Osteocyte (in vitro differentiated cells): ENCODE measurements around the gene HEATR3. TPM values are rescaled to one million over a fixed set of nuclear protein-coding genes. Genes with fewer than 3 reads are reported as not detected.
A peak's percentile ranks its signal among the peaks of the same experiment; 100 is the strongest.

Experiments used
- DNase-seq: peaks from one replicate; pipeline ENCODE4 v3.0.0; 2021; ENCODE audit warnings: mixed read lengths; ENCODE audit not compliant: unreplicated experiment; ENCODE audit errors: extremely low spot score
- H3K27ac Mint-ChIP-seq: one replicate; pipeline ENCODE4 v1.8.0; 2021; ENCODE audit warnings: mild to moderate bottlenecking, mixed read lengths; ENCODE audit not compliant: unreplicated experiment
- H3K27me3 Mint-ChIP-seq: one replicate; pipeline ENCODE4 v1.8.0; 2021; ENCODE audit warnings: mixed read lengths; ENCODE audit not compliant: unreplicated experiment
- H3K36me3 Mint-ChIP-seq: one replicate; pipeline ENCODE4 v1.8.0; 2021; ENCODE audit warnings: mixed read lengths; ENCODE audit not compliant: unreplicated experiment
- H3K4me1 Mint-ChIP-seq: one replicate; pipeline ENCODE4 v1.8.0; 2021; ENCODE audit warnings: mixed read lengths; ENCODE audit not compliant: unreplicated experiment
- H3K4me3 Mint-ChIP-seq: one replicate; pipeline ENCODE4 v1.8.0; 2021; ENCODE audit warnings: mild to moderate bottlenecking, moderate library complexity, mixed read lengths; ENCODE audit not compliant: unreplicated experiment
- H3K9me3 Mint-ChIP-seq: one replicate; pipeline ENCODE4 v1.8.0; 2021; ENCODE audit warnings: mixed read lengths; ENCODE audit not compliant: unreplicated experiment
- long read RNA-seq: library from polyadenylated mRNA; unstranded; transcript quantifications from one replicate; pipeline ENCODE4 v2.0.0, GENCODE V29; 2021
- total RNA-seq: library from RNA; stranded (reverse); gene quantifications from 2 replicates; pipeline ENCODE4 v1.2.1, GENCODE V29; 2021
- TF ChIP-seq, protein P1 (sequence below): fragments of 200-600 bp; sonication (generic); IDR thresholded peaks from 2 replicates; pipeline ENCODE4 v1.5.0; 2021; ENCODE audit warnings: antibody characterized with exemption, mild to moderate bottlenecking, moderate library complexity

Gene HEATR3, protein sequence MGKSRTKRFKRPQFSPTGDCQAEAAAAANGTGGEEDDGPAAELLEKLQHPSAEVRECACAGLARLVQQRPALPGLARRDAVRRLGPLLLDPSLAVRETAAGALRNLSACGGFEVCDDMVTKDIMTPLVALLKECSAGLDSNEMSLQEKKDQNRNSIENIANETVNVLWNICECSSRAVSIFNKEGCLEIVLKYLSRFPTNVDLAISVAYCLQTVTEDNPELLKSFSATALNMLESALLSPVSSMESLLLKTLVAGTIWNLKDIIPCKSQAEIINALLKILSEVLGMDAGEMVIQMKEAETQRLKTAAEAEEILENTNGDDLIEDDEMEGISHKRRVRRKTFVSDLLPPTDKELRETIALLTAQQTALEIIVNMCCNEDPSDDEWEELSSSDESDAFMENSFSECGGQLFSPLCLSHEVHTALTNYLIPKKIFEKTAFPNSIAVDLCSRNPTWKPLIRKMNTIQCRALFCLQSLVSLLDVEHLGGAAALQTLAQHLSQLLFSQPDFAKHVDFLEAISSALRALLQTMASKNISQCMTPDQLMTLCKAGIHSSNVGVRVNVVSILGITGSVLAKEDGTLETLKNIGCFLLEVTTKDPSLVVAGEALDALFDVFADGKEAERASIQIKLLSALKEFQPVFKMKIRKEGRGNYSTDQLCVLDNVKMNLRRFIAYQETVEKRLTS
- 19.4 and 20.3 TPM in 2 replicates for total RNA-seq
- long read RNA-seq, partial matches to known transcripts: 3 of 8 reads
- long read RNA-seq, other reads (novel, unspliced or antisense): 5 of 8 reads

DNA sequence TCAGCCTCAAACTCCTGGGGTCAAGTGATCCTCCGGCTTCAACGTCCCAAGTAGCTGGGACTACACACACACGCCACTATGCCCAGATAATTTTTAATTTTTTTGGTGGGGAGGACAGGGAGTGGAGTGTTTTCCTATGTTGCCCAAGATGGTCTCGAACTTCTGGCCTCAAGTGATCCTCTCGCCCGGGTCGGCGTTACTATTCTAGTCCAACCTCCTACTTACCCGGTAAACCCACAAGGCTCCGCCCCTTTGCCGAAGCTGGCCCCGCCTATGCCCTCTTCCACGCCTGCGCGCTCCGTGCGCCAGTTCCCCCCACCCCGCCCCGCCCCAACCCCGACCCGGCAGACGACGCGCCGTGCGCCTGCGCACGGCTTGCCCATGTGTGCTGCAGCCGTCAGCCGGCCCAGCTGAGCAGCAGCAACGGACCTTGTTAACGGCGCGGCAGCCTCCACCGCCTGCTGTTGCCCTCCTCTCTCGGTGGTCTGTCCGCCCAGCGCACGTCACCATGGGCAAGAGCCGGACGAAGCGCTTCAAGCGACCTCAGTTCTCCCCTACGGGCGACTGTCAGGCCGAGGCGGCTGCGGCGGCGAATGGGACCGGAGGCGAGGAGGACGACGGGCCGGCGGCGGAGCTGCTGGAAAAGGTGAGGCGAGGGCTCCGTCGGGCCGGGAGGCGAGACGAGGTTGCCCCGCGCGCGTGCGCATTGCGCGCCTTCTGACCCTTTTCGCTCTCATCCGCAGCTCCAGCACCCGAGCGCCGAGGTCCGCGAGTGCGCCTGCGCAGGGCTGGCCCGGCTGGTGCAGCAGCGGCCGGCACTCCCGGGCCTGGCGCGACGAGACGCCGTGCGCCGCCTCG, at the start of gene HEATR3:
Gene HEATR3, plus strand, starts transcription at position 347 of the 858 bp plus-strand sequence. Its CDS starts 162 bp downstream, at position 509.
- H3K4me1 Mint-ChIP-seq: peaks cover 29% of the 10 kb centered on the region
- H3K9me3 Mint-ChIP-seq: no peaks in the 10 kb centered on the region
- peak within 1 kb of the TSS; percentile 91 for H3K27ac Mint-ChIP-seq
- DNase-seq: peak; percentile 98
- TF ChIP-seq, protein P1, sequence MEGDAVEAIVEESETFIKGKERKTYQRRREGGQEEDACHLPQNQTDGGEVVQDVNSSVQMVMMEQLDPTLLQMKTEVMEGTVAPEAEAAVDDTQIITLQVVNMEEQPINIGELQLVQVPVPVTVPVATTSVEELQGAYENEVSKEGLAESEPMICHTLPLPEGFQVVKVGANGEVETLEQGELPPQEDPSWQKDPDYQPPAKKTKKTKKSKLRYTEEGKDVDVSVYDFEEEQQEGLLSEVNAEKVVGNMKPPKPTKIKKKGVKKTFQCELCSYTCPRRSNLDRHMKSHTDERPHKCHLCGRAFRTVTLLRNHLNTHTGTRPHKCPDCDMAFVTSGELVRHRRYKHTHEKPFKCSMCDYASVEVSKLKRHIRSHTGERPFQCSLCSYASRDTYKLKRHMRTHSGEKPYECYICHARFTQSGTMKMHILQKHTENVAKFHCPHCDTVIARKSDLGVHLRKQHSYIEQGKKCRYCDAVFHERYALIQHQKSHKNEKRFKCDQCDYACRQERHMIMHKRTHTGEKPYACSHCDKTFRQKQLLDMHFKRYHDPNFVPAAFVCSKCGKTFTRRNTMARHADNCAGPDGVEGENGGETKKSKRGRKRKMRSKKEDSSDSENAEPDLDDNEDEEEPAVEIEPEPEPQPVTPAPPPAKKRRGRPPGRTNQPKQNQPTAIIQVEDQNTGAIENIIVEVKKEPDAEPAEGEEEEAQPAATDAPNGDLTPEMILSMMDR: no peak
- H3K4me3 Mint-ChIP-seq: peak within 1 kb of the TSS; percentile 88
- peaks cover 7% of the 10 kb centered on the region for H3K36me3 Mint-ChIP-seq
- H3K27me3 Mint-ChIP-seq: no peaks in the 10 kb centered on the region

DNA sequence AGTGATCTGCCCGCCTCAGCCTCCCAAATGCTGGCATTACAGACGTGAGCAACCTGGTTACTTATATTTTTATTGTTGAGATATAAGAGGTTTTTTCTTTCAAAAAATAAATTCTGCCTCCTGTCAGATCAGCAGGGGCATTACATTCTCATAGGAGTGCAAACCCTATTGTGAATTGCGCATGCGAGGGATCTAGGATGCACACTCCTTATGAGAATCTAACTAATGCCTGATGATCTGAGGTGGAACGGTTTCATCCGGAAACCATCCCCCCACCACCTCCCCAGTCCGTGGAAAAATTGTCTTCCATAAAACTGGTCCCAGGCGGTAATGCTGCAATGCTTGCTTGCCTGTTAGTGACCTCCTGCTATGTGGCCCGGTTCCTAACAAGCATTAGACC, 48.2 kb upstream of the HEATR3 start:
- Mint-ChIP-seq H3K4me3 (no peak overlapping the region), H3K27me3 (peaks cover 25% of the 10 kb centered on the region), H3K4me1 (no peaks in the 10 kb centered on the region), H3K9me3 (no peaks in the 10 kb centered on the region), H3K36me3 (no peaks in the 10 kb centered on the region), H3K27ac (no peak overlapping the region)
- TF ChIP-seq, protein P1: no peak
- DNase-seq: no peak

DNA sequence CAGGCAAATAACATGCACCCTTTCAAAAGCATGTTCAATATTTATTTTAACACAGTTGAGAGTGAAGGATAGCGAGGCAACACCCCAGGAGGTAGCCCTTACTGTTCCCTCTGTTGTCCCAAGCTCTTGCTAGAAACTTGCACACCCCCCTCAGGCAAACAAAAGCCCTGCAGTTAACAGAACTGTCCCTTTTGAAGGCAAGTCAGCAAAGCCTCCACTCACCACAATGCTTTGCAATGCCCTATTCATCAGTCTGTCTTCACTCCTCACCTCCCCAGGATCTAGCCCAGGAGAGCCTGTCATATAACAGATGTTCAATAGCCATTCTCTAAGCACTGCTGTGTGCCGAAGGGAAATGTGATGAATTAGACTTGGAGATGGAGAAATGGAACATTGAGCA, 44.2 kb upstream of the HEATR3 start:
- TF ChIP-seq, protein P1: peak; percentile 23
- DNase-seq: no peak
- Mint-ChIP-seq H3K36me3 (no peaks in the 10 kb centered on the region), H3K27ac (no peak overlapping the region), H3K9me3 (no peaks in the 10 kb centered on the region), H3K4me1 (peaks cover 13% of the 10 kb centered on the region), H3K27me3 (peaks cover 19% of the 10 kb centered on the region), H3K4me3 (no peak overlapping the region)

DNA sequence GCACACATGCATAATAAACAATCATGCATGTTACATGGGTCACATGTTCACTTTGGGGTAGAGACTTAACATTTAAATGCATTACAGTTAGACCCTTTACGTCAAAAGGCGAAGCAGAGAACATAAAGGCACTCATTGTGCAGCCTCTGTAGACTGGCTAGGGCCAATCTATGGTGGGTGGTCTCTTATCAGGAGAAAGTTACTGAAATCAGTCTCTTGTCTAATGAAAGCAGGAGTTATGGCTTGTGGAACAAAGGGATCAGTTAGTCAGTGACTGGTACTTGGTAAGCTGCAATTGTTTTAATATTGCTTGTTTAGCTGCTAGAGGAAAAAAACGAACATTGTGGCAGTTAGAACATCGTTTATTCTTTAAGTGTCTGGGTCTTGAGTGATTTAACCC, 42.1 kb upstream of the HEATR3 start:
- Mint-ChIP-seq H3K4me3 (no peak overlapping the region), H3K36me3 (no peaks in the 10 kb centered on the region)

More for the DNA sequence above, 42.1 kb upstream of the HEATR3 start:
- Mint-ChIP-seq H3K9me3 (no peaks in the 10 kb centered on the region), H3K27me3 (peaks cover 19% of the 10 kb centered on the region), H3K27ac (no peak overlapping the region), H3K4me1 (peaks cover 15% of the 10 kb centered on the region)
- TF ChIP-seq, protein P1: no peak
- no peak for DNase-seq
